NCI-H187 treated with DMSO at 0.1 percent for 48 hours (cell line): Measurements from ENCODE around the gene CCM2L.

Source experiments
- DNase-seq: peaks from one replicate; lab custom pipeline; 2025; lab: John Stamatoyannopoulos, UW

Gene CCM2L

GRCh38 chr20:31996996-31997395 lies 13.2 kb upstream of the CCM2L start:
- DNase-seq: no peak

GRCh38 chr20:31998246-31998645 lies 12.0 kb upstream of the CCM2L start:
- no peak for DNase-seq

GRCh38 chr20:32003325-32003724 lies 6.9 kb upstream of the CCM2L start:
- no peak for DNase-seq

- DNase-seq: no peak
These were observed 5.3 kb upstream of the CCM2L start for GRCh38 chr20:32004963-32005362.

GRCh38 chr20:32006053-32006452 lies 4.2 kb upstream of the CCM2L start:
- DNase-seq: no peak

- no peak for DNase-seq
These were observed 3.1 kb upstream of the CCM2L start for GRCh38 chr20:32006841-32007786.

- DNase-seq: no peak
These were observed 2.2 kb upstream of the CCM2L start for GRCh38 chr20:32007787-32008616.

GRCh38 chr20:32009564-32009963 lies 674 bp upstream of the CCM2L start:
- no peak for DNase-seq

GRCh38 chr20:32010666-32011065 lies 428 bp downstream of the CCM2L start:
- DNase-seq: no peak

- DNase-seq: no peak
These were observed 2.0 kb downstream of the CCM2L start for GRCh38 chr20:32012159-32012688.

GRCh38 chr20:32013326-32013725 lies 3.1 kb downstream of the CCM2L start:
- no peak for DNase-seq

- peak; percentile 61 for DNase-seq
These were observed 7.5 kb downstream of the CCM2L start for GRCh38 chr20:32017711-32018251.

- DNase-seq: peak; percentile 79
These were observed 8.3 kb downstream of the CCM2L start for GRCh38 chr20:32018269-32019155.

GRCh38 chr20:32019156-32019510 lies 8.9 kb downstream of the CCM2L start:
- no peak for DNase-seq

- DNase-seq: no peak
These were observed 9.6 kb downstream of the CCM2L start for GRCh38 chr20:32019563-32020463.

GRCh38 chr20:32021091-32021490 lies 10.9 kb downstream of the CCM2L start:
- no peak for DNase-seq

GRCh38 chr20:32024683-32025295 lies 14.6 kb downstream of the CCM2L start:
- no peak for DNase-seq

GRCh38 chr20:32027643-32028042 lies 17.4 kb downstream of the CCM2L start:
- DNase-seq: no peak

GRCh38 chr20:32028647-32029372 lies 18.6 kb downstream of the CCM2L start:
- DNase-seq: no peak
